ENCODE data around the gene CHSY1. TPM values are rescaled to one million over a fixed set of nuclear protein-coding genes. Genes with fewer than 3 reads are reported as not detected.

Gene CHSY1
- total and polyA plus RNA-seq, 10 donors: 6.8 to 99.5 (median 52.8) TPM

DNA sequence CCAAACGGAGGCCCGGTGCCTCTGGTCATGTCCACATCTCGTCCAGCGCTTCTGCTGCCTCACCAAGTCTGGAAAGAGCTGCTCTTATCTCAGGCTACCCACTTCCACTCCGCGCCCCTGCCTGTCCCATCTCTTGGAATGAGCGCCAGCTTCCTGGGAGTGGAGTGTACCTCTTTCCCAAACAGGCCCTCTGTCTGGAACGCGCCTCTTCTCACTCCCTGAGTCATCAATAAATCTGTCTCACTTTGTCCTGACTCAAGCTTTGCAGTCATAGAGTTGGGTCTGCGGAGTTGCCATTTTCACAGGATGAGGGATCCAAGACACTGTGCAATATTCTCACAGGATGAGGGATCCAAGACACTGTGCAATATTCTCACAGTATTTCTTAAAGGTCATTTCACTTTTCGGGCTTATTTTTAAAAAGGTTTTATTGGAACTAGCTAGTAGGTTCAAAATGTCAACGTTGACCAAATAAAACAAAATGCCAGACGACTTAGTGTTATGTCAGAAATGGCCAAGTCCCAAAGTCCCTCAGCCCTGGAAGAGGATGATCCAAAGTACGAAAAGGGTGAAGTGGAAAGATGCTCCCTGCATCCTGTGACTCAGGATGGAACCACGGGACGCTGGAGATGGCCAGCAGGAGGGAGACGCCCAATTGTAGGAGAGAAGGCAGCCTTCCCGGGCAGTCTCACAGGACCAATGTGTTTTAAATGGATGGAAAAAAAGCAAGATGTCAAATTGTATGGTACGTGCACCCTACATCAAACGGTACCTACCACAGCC is 81.1 kb downstream of the CHSY1 start:
- WGBS, 5 donors: 89 to 94% (median 91%) methylated on average over 20 of the region's 20 CpGs
- Histone ChIP-seq H3K9me3 (peaks cover 7 to 20% (median 13%) of the 10 kb centered on the region in 8 donors), H3K27me3 (replicated peaks in 1 of 7) (no peaks in the 10 kb centered on the region), H3K4me3 (no peak overlapping the region), H3K4me1 (peaks cover 12 to 92% (median 66%) of the 10 kb centered on the region in 6 donors), H3K36me3 (peaks cover 0 to 21% (median 0%) of the 10 kb centered on the region in 6 donors), H3K27ac (peak overlapping the region in 1 of 8 donors; percentile 3)
- DNase-seq: no peak
- intact Hi-C loops (cut with DNase I; ENCODE audit: low total_unique reads): no loop called here
- TF ChIP-seq POLR2AphosphoS5 (IDR thresholded peaks at IDR 0.05): no peak
- TF ChIP-seq, protein P1, sequence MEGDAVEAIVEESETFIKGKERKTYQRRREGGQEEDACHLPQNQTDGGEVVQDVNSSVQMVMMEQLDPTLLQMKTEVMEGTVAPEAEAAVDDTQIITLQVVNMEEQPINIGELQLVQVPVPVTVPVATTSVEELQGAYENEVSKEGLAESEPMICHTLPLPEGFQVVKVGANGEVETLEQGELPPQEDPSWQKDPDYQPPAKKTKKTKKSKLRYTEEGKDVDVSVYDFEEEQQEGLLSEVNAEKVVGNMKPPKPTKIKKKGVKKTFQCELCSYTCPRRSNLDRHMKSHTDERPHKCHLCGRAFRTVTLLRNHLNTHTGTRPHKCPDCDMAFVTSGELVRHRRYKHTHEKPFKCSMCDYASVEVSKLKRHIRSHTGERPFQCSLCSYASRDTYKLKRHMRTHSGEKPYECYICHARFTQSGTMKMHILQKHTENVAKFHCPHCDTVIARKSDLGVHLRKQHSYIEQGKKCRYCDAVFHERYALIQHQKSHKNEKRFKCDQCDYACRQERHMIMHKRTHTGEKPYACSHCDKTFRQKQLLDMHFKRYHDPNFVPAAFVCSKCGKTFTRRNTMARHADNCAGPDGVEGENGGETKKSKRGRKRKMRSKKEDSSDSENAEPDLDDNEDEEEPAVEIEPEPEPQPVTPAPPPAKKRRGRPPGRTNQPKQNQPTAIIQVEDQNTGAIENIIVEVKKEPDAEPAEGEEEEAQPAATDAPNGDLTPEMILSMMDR (IDR thresholded peaks at IDR 0.05 in 8 of 11, conservative IDR thresholded peaks at IDR 0.05 in 3 of 11): no peak
- TF ChIP-seq POLR2A (IDR thresholded peaks at IDR 0.05): no peak

DNA sequence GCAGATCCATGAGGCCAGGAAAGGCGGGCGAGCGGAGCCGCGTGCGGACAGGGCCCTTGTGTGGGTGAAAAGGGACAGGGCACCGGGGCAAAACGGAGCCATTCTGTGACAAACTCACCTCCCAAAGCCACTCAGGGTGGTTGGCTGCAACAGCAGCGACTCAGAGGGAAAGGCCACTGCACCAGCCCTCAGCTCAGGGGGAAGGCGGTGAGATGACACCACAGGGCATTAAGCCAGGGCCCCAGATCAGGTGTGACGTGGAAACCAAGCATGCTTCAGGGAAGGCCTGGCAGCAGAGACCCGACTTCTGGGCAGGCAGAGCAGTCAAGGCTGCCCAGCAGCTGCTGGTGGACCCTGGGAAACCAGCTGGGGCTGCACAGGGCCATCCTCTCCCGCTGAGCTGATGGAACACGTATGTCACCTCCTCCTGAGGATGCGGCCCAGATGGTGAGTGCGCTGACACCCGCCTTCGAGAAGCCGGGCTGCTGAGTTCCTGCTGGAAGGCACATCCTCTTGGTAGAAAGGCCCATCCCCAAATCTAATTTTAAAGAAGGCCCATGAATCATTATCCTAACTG is 82.3 kb downstream of the CHSY1 start:
- Histone ChIP-seq H3K27ac (peak overlapping the region in 5 of 8 donors; percentile 88 to 92 (median 89)), H3K4me1 (peaks cover 6 to 81% (median 55%) of the 10 kb centered on the region in 6 donors), H3K27me3 (replicated peaks in 1 of 7) (no peaks in the 10 kb centered on the region), H3K9me3 (peaks cover 9 to 31% (median 25%) of the 10 kb centered on the region in 8 donors), H3K4me3 (no peak overlapping the region), H3K36me3 (peaks cover 0 to 13% (median 0%) of the 10 kb centered on the region in 6 donors)
- peak; percentile 71 for DNase-seq
- intact Hi-C loops (cut with DNase I; ENCODE audit: low total_unique reads): no loop called here
- 85 to 94% (median 90%) methylated on average over 11 to 19 of the region's 19 CpGs for WGBS, 5 donors
- TF ChIP-seq, protein P1 (IDR thresholded peaks at IDR 0.05 in 8 of 11, conservative IDR thresholded peaks at IDR 0.05 in 3 of 11): no peak
- TF ChIP-seq POLR2AphosphoS5 (IDR thresholded peaks at IDR 0.05): peak in 1 of 3 donors; percentile 35

DNA sequence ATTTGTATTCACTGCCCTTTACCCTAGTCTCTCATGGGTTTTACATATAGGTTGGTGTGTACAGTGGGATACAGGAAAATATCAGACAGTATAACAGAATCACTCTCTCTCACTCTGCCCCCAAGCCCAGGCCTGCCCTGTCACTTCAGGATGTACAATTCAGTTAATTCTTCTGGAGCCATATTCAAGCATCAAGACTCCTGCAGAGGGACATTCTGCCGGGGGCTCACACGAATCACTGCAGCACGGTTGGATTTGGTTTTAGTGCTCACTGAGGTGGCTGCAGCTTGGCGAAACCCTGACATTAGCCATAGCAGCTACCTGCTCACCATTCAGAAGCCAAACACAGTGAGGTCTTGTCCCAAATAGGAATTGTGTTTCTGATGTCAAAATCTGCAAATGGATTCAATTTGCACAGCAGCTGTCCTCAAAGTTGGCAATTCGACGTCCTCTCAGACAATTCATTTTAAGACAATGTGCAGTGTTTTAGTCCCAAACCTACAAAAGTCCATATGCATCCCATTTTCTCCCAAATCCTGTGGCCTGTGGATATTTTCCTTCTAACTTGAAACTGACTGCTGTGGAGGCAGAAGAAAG is 82.9 kb downstream of the CHSY1 start:
- Histone ChIP-seq H3K27ac (peak overlapping the region; percentile 71 to 92 (median 89)), H3K36me3 (peaks cover 0 to 7% (median 0%) of the 10 kb centered on the region in 6 donors), H3K4me1 (peaks cover 3 to 75% (median 49%) of the 10 kb centered on the region in 6 donors), H3K9me3 (peaks cover 9 to 37% (median 31%) of the 10 kb centered on the region in 8 donors), H3K27me3 (replicated peaks in 1 of 7) (no peaks in the 10 kb centered on the region), H3K4me3 (peak overlapping the region in 2 of 8 donors; percentile 17 to 50)
- DNase-seq: peak; percentile 42
- intact Hi-C loops (cut with DNase I; ENCODE audit: low total_unique reads): no loop called here
- TF ChIP-seq POLR2AphosphoS5 (IDR thresholded peaks at IDR 0.05) (no peak), POLR2A (IDR thresholded peaks at IDR 0.05) (no peak)
- TF ChIP-seq, protein P1 (IDR thresholded peaks at IDR 0.05 in 8 of 11, conservative IDR thresholded peaks at IDR 0.05 in 3 of 11): no peak
- WGBS, 5 donors: 82 to 98% (median 93%) methylated on average over 6 of the region's 6 CpGs
